ENCODE data around the gene SERPINB6.

DNA sequence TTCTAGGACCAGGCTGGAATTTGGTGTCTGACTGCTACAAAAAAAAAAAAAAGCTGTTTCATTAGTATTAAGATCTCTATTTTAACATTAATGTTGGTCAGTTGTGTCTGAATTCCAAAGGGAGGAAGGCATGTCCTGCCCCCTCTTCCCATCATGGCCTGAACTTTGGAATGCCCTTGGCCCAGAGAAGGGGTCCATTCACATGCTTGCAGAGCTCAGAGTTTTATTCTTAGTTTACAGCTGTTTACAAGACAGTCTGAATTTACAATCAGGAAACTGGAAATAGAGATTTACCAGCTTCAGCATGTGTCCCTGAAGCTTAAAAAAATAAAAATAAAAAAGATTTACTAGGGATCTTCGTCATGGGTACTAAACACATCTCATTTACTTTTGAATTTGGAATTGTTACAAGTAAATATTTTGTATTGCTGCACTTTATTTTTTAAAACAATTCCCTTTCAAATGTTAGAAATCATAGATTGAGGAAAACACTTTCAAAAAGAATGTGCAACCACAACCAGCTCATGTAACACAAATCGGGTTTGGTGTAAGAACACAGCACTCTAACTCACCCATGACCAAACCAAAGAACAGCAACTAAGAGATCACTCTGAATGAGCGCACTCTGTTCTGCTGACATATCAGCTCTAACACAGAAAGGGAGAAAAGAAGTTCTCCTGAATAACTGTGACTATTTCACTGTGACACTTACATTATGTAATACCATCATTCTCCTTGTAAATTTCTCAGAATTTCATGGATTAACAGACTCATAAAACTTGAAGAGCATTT lies 6.6 kb upstream of the SERPINB6 start:
- TF ChIP-seq, protein P1, sequence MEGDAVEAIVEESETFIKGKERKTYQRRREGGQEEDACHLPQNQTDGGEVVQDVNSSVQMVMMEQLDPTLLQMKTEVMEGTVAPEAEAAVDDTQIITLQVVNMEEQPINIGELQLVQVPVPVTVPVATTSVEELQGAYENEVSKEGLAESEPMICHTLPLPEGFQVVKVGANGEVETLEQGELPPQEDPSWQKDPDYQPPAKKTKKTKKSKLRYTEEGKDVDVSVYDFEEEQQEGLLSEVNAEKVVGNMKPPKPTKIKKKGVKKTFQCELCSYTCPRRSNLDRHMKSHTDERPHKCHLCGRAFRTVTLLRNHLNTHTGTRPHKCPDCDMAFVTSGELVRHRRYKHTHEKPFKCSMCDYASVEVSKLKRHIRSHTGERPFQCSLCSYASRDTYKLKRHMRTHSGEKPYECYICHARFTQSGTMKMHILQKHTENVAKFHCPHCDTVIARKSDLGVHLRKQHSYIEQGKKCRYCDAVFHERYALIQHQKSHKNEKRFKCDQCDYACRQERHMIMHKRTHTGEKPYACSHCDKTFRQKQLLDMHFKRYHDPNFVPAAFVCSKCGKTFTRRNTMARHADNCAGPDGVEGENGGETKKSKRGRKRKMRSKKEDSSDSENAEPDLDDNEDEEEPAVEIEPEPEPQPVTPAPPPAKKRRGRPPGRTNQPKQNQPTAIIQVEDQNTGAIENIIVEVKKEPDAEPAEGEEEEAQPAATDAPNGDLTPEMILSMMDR (IDR thresholded peaks at IDR 0.05): no peak
- no peak for TF ChIP-seq POLR2A (IDR thresholded peaks at IDR 0.05)

Data from right lobe of liver (tissue), 4 donors.